Ovary (tissue), 9 donors: ENCODE measurements around the gene STAG2. TPM values are rescaled to one million over a fixed set of nuclear protein-coding genes. Genes with fewer than 3 reads are reported as not detected.
"Not testable (repeated sequence)": the region's sequence is repeated elsewhere in the genome, so short reads cannot be mapped to it uniquely, and the experiment has no call there.

Experiments
- DNase-seq, 5 donors: peaks; one replicate each; pipeline ENCODE4 v3.0.0-alpha.2; 2019 to 2020
- H3K27ac ChIP-seq, 2 donors: fragments of 200-600 bp; one replicate each; pipeline versions ENCODE4 v1.5.1 to v1.8.0; 2019 to 2022
- H3K27me3 ChIP-seq: fragments of 200-600 bp; one replicate; pipeline ENCODE4 v1.8.0; 2022
- H3K36me3 ChIP-seq: fragments of 200-600 bp; sonication (generic); one replicate; pipeline ENCODE4 v1.5.1; 2019
- H3K4me1 ChIP-seq: one replicate; pipeline ENCODE4 v1.8.1; 2013; ENCODE audit warnings: mild to moderate bottlenecking, moderate library complexity; ENCODE audit not compliant: insufficient read depth
- H3K4me3 ChIP-seq: fragments of 200-600 bp; sonication (generic); one replicate; pipeline ENCODE4 v1.5.1; 2017
- H3K9me3 ChIP-seq, 2 donors: fragments of 200-600 bp in 1 of 2; sonication (generic) in 1 of 2; one replicate each; pipeline versions ENCODE4 v1.5.1 to v1.8.1; 2013 to 2019; ENCODE audit warnings: mild to moderate bottlenecking in 1 of 2, moderate library complexity in 1 of 2
- CTCF ChIP-seq, 3 donors: fragments of 450-650 bp in 2 of 3; fragments of 200-600 bp in 1 of 3; IDR thresholded peaks; one replicate each; pipeline versions ENCODE4 v1.5.1 to v1.8.0; 2016 to 2022; ENCODE audit warnings: antibody characterized with exemption in 3 of 3, mild to moderate bottlenecking in 1 of 3
- EP300 ChIP-seq: sonication (generic); formaldehyde crosslinking; IDR thresholded peaks from one replicate; pipeline ENCODE4 v1.6.1; 2017; ENCODE audit warnings: antibody characterized with exemption
- POLR2A ChIP-seq: fragments of 450-650 bp; IDR thresholded peaks from one replicate; pipeline ENCODE4 v1.6.1; 2017; ENCODE audit warnings: antibody characterized with exemption, mild to moderate bottlenecking, moderate library complexity
- WGBS, 3 donors: extraction: QIAGEN DNeasy Blood & Tissue Kit in 1 of 3; methylation state at CpG; one replicate each; pipeline versions ENCODE4 v1.1.5 to v1.1.7; 2013 to 2017; 5-methylcytosine and 5-hydroxymethylcytosine counted together
- intact Hi-C, 4 donors: fragments of 100-400 bp; cut with DNase I; formaldehyde crosslinking; loops; one replicate each; pipeline versions ENCODE4 v1.11.0 to v1.15.1; 2022 to 2023
- polyA plus RNA-seq, 2 donors: library from polyadenylated mRNA; stranded (reverse); fragments of 200-250 nt in 1 of 2; fragments of 350-450 nt in 1 of 2; fragmentation: Illumina TruSeq in 1 of 2; extraction: RNeasy Lipid Tissue Mini Kit (QIAGEN cat#74804) in 1 of 2; gene quantifications; one replicate each; pipeline ENCODE4 v1.2.3, GENCODE V29; 2013 to 2014
- total RNA-seq, 7 donors: library from RNA; depleted of rRNA in 2 of 7; stranded (reverse); fragments of >200 nt in 2 of 7; fragmentation: NEBNext Ultra II Directional in 3 of 7; extraction: Animal tissue kit (Norgen Biotek cat#: 25700) in 3 of 7; gene quantifications; one replicate each; pipeline versions ENCODE4 v1.1.0 to v1.2.4, GENCODE V29; 2016 to 2023
- donor health status: DM: no; HTN: no; CAD: no; lungs with moderate emphysema.
- donor health status: DM: no; HTN: no; CAD: no.
- donor health status: Bipolar disorder and iron deficiency.
- donor health status: DM: yes; HTN: yes; CAD: no.
- donor health status: DM: no; HTN: no; CAD: no.
- donor health status: DM: yes; HTN: yes; CAD: no.

STAG2 gene
- total and polyA plus RNA-seq, 9 donors: 35.1 to 135 (median 83.1) TPM

- Histone ChIP-seq H3K4me1 (no peaks in the 10 kb centered on the region), H3K9me3 (no peaks in the 10 kb centered on the region), H3K27me3 (no peaks in the 10 kb centered on the region), H3K27ac (no peak overlapping the region), H3K4me3 (no peak overlapping the region), H3K36me3 (no peaks in the 10 kb centered on the region)
- DNase-seq: no peak
- intact Hi-C loops: no loop called here
- TF ChIP-seq POLR2A: no peak
- no peak for TF ChIP-seq EP300
- TF ChIP-seq CTCF (IDR thresholded peaks at IDR 0.05): no peak
- 67 to 79% (median 71%) methylated on average over 2 of the region's 2 CpGs for WGBS, 3 donors
Observed at GRCh38 chrX:124097116-124097515, 135.6 kb downstream of the STAG2 start.

DNA sequence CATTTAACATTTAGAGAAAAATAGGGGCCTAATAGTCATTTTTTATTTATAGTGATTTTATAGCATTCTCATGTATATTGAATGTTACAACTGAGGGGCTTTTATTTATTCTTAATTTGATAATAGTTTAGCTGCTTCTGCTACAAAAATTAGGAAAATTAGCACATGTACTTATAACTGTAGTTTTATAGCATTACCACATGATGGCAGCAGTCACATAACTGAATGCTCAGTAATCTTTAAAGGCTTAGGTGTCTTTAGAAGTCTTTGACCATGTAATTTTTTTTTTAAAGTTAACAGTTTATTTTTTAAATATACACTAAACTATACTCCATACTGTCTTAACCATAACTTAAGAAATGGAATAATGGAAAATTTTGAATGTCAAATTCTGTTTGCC is 136.6 kb downstream of the STAG2 start:
- DNase-seq: no peak
- TF ChIP-seq POLR2A: no peak
- TF ChIP-seq EP300: no peak
- no peak for TF ChIP-seq CTCF (IDR thresholded peaks at IDR 0.05)
- H3K27me3 ChIP-seq: no peaks in the 10 kb centered on the region
- no peaks in the 10 kb centered on the region for H3K4me1 ChIP-seq
- H3K9me3 ChIP-seq: no peaks in the 10 kb centered on the region
- no peak overlapping the region for H3K4me3 ChIP-seq
- intact Hi-C loops: no loop called here
- H3K27ac ChIP-seq: no peak overlapping the region
- H3K36me3 ChIP-seq: no peaks in the 10 kb centered on the region

DNA sequence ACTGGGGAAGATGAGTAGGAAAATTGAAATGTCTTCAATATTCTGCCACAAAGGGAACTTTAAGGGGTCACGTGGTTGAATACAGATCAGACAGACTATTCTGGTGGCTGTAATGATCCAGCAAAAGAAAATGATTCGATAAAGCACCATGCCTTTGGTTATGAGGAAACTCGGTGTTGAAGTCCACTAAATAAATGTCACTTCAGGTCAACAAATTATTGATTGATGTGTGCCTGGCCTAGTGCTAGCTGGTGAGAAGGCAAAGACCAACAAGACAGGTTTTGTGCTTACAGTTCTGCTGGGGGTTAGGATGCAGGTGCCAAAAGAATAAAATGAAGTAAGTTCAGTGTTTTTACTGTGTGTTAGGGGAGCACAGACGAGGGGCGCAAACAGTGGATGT is 142.5 kb downstream of the STAG2 start:
- Histone ChIP-seq H3K27me3 (no peaks in the 10 kb centered on the region), H3K36me3 (no peaks in the 10 kb centered on the region), H3K4me3 (no peak overlapping the region), H3K4me1 (no peaks in the 10 kb centered on the region), H3K9me3 (no peaks in the 10 kb centered on the region), H3K27ac (no peak overlapping the region)
- TF ChIP-seq POLR2A (no peak), EP300 (no peak), CTCF (IDR thresholded peaks at IDR 0.05) (no peak)
- DNase-seq: no peak
- intact Hi-C loops: no loop called here
- WGBS, 3 donors: 79 to 80% (median 79%) methylated on average over 5 of the region's 5 CpGs

GRCh38 chrX:124104512-124104911 is 143.0 kb downstream of the STAG2 start:
- intact Hi-C loops, H3K4me1 ChIP-seq, DNase-seq, H3K4me3 ChIP-seq, H3K9me3 ChIP-seq, H3K36me3 ChIP-seq, H3K27ac ChIP-seq, H3K27me3 ChIP-seq: not testable (repeated sequence)
- WGBS, 3 donors: 89 to 92% (median 90%) methylated on average over 7 of the region's 7 CpGs

- Histone ChIP-seq H3K4me3 (no peak overlapping the region), H3K4me1 (no peaks in the 10 kb centered on the region), H3K9me3 (no peaks in the 10 kb centered on the region), H3K36me3 (no peaks in the 10 kb centered on the region), H3K27ac (no peak overlapping the region), H3K27me3 (no peaks in the 10 kb centered on the region)
- DNase-seq: no peak
- TF ChIP-seq POLR2A (no peak), EP300 (no peak), CTCF (IDR thresholded peaks at IDR 0.05) (no peak)
- 68 to 73% (median 69%) methylated on average over 4 of the region's 4 CpGs for WGBS, 3 donors
- intact Hi-C loops: no loop called here
Observed at GRCh38 chrX:124113621-124114600, 152.4 kb downstream of the STAG2 start.
